Esophagus squamous epithelium (tissue), 4 donors: Measurements from ENCODE around the gene CELSR1.

Experiments used
- CTCF ChIP-seq, 6 experiments: fragments of 450-650 bp in 4 of 6; fragments of 200-600 bp in 2 of 6; sonication (generic) in 2 of 6; IDR thresholded peaks; one replicate each; pipeline ENCODE4 v1.5.1; 2016 to 2019; ENCODE audit warnings: antibody characterized with exemption in 6 of 6, mild to moderate bottlenecking in 4 of 6, moderate library complexity in 4 of 6
- POLR2A ChIP-seq, 4 donors: fragments of 450-650 bp; IDR thresholded peaks; one replicate each; pipeline ENCODE4 v1.6.1; 2017; ENCODE audit warnings: antibody characterized with exemption in 4 of 4, mild to moderate bottlenecking in 4 of 4, moderate library complexity in 3 of 4

- TF ChIP-seq CTCF (IDR thresholded peaks at IDR 0.05), result no peak
- TF ChIP-seq POLR2A (IDR thresholded peaks at IDR 0.05), result no peak
Measured at GRCh38 chr22:46469711-46470110, 67.7 kb downstream of the CELSR1 start.
